ENCODE measurements around the gene ZNRF3.

DNA sequence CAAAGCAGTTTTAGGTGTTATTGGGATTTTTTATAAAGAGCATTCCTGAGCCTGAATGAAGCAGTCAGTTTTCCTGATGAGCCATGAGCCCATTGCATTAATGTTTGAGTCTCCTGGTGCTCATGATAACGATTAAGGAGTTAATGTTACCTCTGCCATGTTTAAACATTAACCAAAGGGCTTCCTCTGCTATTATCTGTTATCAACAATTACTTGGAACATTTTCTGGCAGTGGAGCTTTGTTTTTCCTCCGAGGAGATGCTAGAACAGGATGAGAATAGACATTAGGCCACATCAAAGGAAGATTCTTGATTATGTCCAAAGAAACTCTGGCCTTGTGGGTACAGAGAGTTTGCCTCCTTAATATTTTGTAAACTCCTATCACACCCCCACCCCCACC is 49.9 kb downstream of the ZNRF3 start:
- TF ChIP-seq OSR1 (CRISPR knock-in tag; IDR thresholded peaks at IDR 0.05) (no peak), BACH2 (CRISPR knock-in tag; IDR thresholded peaks at IDR 0.05; ENCODE audit: borderline replicate concordance) (no peak), ZFP30 (CRISPR knock-in tag; IDR thresholded peaks at IDR 0.05) (no peak), PATZ1 (CRISPR knock-in tag; IDR thresholded peaks at IDR 0.05; ENCODE audit: borderline replicate concordance) (no peak), CREB5 (CRISPR knock-in tag; IDR thresholded peaks at IDR 0.05; ENCODE audit: low read depth) (no peak), ESRRG (CRISPR knock-in tag; IDR thresholded peaks at IDR 0.05) (no peak), ZFP3 (CRISPR knock-in tag; IDR thresholded peaks at IDR 0.05) (no peak), TOX (CRISPR knock-in tag; IDR thresholded peaks at IDR 0.05; ENCODE audit: borderline replicate concordance) (no peak), GLIS3 (CRISPR knock-in tag; IDR thresholded peaks at IDR 0.05) (no peak), RARB (CRISPR knock-in tag; IDR thresholded peaks at IDR 0.05) (no peak), CSRNP3 (CRISPR knock-in tag; IDR thresholded peaks at IDR 0.05) (no peak), ZNF565 (CRISPR knock-in tag; conservative IDR thresholded peaks at IDR 0.05; ENCODE audit: low read depth) (no peak), SNAI2 (CRISPR knock-in tag; IDR thresholded peaks at IDR 0.05) (no peak)

Measured in SK-N-SH treated with all-trans-retinoic acid at 6 μM for 48 hours (cell line).